T1000 (cell line): ENCODE measurements around the gene XPC.

Source experiments
- DNase-seq: peaks from one replicate; lab custom pipeline; 2025; ENCODE audit warnings: mixed read lengths; lab: John Stamatoyannopoulos, UW

XPC gene

DNA sequence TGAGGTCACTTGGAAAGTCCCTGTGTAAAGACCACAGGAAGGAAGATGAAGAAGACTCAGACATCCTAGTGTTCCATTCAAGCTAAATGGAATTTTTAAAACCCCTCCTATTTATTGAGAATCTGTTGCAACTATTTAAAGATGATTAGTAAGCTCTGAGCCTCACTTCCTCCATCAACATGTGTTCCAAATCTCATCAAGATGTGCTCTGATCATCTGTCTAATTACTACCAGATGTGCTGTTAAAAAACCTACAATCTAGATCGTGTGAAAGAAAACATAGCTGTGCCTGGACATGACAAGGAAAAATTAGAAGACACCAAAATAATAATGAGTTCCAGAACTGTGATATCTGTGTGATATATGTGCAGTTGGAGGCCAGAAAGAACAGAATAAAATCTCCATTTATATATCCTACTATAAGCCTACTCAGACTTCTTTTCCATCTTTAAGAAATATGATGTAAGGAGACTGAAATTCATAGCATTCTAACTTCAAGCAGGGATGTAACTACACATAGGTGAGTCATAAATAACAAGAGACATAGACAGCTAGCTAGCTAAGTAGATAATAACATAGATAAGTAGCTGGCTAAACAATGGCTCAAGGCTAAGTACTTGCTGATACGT is 7.8 kb downstream of the XPC start:
- no peak for DNase-seq

GRCh38 chr3:14169871-14170270 is 8.5 kb downstream of the XPC start:
- DNase-seq, result no peak

GRCh38 chr3:14169435-14169834 is 9.0 kb downstream of the XPC start:
- no peak for DNase-seq

- no peak for DNase-seq
Observed at GRCh38 chr3:14166877-14167603, 11.4 kb downstream of the XPC start.

DNA sequence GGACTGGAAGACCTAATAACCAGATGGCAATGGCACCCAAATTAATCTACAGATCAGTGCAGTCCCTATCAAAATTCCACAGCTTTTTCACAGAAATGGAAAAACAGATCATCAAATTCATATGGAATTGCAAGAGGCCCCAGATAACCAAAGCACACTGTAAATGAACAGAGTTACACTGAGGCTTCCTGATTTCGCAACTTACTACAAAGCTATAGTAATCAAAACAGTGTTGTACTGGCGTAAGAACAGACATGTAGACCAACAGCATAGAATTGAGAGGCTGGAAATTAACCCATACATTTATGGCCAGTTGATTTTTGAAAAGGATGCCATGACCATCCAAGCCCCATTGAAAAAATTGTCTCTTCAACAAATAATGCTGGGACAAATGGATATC is 16.2 kb downstream of the XPC start:
- no peak for DNase-seq

DNA sequence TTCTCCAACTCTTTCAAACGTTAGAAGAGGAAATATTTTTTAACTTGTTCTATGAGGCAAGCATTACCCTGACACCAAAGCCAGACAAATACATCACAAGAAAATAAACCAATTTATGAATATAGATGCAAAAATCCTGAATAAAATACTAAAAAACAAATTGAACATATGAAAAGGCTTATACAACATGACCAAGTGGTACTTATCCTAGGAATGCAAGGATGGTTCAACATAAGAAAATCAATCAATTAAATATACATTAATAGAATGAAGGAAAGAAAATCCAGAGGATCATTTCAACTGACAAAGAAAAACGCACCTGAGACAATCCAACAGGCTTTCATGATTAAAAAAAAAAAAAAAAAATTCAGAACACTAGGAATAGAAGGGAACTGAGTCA is 17.1 kb downstream of the XPC start:
- DNase-seq, result no peak

DNA sequence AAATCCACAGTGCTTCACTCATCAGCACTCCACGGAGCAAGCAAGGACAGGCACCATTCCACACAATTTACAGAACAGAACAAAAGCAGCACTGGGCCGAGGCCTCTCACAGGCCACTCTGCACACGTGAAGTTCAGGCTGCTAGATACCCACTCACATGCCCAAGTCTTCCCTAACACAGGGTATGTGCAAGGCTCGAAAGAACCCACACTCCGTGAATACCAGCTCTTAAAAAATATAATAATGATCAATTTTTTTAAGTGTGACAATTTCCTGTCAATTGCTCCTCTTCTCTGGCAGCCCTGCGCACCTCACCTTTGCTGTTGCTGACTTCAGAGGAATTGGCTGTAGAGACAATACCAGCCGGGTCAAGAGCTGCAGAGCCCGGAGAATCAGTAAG is 19.0 kb downstream of the XPC start:
- DNase-seq, result no peak

GRCh38 chr3:14158370-14158769 is 20.0 kb downstream of the XPC start:
- DNase-seq, result no peak

DNA sequence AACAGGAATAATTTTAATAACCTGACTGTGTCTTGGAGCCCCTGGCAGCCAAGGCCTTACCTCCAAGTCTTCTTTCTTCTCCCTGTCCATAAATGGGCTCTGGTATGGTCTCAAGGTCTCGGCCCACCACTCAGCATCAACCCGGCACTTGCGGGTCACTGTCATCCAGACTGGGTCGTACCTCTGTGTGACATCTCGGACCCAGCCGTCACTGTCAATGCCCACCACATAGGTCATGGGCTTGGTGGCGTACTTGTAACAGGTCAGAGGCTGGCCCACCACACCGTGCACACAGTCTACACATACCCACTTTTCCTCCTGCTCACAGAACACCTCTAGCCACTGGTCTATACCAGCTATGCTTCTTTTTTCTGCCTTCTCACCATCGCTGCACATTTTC is 20.4 kb downstream of the XPC start:
- DNase-seq, result no peak

DNA sequence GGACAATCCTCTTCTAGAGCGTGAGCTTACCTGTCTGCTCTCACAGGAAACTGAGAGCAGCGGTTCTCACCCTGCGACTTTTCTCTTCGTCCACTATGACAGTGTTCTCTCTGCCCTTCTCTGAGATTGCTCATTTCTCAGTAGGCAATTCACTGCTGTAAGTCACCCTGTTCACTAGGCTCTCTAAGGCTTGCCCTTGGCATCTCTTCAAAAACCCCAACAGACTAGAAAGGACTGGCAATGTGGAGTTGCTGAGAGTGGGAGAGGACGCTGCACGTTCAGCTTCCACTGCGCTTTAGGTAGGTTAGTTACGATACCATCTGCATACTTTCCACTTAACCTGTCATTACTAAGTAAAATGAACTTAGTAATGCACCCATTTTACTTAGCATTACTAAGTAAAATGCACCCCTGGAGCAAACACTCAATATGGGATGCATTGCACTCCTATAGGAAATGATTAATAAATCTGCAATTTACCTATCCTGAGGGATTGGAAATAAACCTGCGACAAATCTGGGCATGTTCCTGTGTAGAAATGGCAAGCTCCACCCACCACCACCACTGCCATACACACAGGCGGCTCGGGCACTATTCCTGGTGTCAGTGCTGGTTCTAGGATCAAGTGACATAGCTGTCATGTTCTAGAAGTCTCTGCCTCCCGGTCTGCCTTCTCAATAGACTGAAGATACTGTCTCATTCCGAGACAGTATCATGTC is 21.4 kb downstream of the XPC start:
- DNase-seq, result no peak

- DNase-seq, result no peak
Observed at GRCh38 chr3:14156201-14156600, 22.2 kb downstream of the XPC start.

GRCh38 chr3:14154895-14155440 is 23.4 kb downstream of the XPC start:
- no peak for DNase-seq

GRCh38 chr3:14154276-14154675 is 24.1 kb downstream of the XPC start:
- no peak for DNase-seq

DNA sequence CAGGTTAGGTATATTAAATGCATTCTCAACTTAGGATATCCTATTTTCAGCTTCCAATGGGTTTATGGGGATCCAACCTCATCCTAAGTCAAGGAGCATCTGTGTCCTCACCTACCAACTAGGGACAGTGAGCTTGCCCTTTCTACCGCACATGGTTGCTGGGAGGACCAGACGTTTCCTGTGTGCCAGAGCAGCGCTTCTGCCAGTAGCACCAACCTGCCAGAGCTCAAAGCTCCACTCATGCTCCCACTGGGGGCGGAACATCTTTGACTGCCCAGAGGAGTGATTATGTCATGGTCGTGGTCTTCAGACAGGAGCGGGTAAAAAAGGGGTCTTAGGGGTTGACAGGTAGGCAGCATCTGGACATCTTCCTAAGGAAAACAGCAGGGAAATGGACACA is 24.7 kb downstream of the XPC start:
- no peak for DNase-seq

- DNase-seq, result no peak
Observed at GRCh38 chr3:14152963-14153355, 25.4 kb downstream of the XPC start.

DNA sequence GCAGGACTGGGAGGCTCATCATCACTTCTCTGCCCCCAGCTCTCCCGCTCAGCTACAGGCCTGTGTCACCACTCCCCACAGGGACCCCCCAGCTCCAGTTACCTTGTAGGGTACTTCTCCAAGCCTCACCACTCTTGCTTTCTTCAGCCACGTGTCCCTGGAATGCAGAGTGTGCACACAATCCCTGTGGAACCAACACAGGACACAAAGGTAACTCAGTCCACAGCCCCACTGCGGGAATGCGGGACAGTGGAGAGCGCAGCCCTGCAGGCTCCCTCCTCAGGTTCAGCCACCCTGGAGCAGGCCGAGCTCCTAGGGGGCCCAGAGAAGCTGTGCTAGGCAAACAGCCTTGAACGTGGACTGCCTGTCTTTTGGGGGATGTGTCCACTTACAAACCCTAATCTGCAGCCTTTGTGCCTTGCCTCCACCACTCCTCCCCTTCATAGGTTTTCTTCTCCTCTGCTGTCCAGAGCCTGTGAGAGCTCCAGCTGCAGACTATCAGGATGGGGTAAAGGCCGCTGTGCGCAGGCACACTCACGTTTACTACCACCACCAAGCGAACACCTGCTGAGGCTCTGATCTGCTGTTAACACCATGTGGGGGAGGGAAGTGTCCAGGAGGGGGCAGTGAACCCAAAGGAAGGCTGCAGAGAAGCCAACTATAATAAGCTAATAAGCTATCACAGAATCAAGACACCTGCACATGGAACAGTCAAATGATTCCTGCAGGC is 26.0 kb downstream of the XPC start:
- no peak for DNase-seq

- no peak for DNase-seq
Observed at GRCh38 chr3:14151471-14152083, 26.8 kb downstream of the XPC start.

GRCh38 chr3:14150491-14151230 is 27.7 kb downstream of the XPC start:
- DNase-seq, result no peak

DNA sequence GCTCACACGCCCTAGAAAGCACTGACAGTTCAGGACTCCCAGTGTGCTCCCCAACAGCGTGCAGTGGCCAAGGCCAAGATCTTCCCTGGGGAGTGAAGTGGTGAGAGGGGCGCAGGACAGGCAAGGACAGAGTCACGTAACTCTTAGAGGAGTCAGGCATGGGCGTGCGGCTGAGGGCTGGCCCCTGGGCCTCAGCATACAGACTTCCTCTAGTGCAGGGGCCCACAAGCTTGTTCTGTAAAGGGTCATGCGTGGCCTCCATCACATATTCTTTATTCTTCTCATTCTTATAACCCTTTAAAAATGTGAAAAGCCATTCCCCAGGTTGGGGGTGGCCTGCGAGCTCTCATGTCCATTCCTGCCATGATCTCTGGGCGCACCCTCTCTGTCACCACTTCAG is 28.3 kb downstream of the XPC start:
- DNase-seq, result no peak

DNA sequence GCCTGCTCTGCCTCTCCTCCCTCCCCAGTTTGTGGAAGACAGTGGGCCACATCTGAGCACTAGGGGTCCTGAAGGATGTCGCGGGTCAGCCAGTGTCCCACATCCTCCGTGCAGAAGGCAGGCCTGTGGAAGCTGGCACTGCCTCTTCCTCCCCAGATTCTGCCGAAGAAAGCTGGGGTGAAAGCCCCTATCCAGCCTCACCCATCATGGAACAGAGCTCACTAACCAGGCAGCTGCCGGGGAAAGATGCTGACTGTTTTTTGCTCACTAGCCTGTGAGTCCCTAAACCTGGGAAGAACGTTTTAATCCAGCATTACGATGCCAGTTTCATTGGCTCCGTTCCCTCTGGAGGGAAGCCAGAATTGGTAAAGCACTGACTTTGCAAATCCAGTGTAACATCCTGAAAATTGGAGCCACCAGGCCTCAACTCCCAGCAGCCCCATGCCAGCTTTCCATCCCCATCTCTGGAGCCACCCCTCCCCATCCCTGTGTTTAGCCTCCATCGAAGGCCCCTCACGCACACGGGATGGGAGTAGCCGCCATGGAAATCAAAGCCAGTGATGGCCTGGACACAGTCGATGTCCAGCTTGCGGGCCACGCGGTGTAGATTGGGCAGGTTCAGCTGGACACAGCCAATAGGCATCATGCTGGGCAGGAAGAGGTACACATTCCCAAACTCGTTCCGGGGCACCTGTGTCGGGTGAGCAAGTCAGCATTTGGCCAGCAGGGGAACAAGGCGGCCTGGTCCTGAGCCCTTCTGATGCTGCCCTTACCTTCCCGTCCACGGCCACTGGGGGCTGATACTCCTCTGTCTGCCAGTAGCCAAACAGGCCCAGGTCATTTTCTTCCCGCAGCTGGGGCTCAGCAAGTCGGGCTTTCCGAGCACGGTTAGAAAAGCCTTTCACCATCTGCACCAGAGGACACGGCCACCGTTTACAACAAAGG is 30.1 kb downstream of the XPC start:
- no peak for DNase-seq
